ENCODE data around the gene FGFR2. TPM values are rescaled to one million over a fixed set of nuclear protein-coding genes. Genes with fewer than 3 reads are reported as not detected.

FGFR2 gene
- total RNA-seq, 2 experiments from 2014 or later: not detected

DNA sequence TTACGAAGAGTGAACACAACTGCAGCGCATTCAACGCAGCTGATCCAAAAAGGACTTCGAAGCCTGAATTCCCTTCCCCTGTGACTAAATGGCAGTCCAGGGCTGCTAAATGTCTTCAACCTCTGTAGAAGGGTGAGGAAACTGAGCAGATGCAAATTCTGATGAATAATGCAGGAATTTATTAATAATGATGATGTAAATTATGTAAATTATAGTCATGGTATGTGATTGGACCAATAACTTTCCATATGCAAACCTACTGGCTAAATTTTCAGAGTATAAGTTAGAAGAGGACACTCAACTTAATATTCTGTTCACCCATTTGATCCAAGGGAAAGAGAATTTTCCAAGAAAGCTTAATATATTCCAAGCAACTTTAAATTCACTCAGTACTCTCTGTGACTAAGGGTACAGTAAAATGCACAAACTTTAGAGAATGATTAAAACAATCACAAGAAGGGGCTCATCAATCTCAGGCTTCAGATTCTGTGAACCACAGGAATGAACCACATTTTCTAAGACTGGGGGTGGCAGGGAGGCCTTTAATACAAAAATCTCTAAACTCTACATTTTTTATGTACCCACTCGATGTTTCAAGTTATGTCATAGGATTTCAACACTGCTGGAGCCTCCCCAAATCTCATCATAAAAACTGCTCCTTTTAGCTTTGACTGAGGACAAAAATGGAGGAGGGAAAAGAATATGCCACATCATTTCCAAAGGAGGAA lies 3.5 kb downstream of the FGFR2 start:
- intact Hi-C loops (cut with DNase I, micrococcal nuclease): no loop called here
- ChIA-PET CTCF (interaction anchor here (0.6 kb wide), 1 partner anchor 60 kb away, joined by 3 read pairs; no protein-coding TSS in a partner anchor), POLR2A (no interaction called here)
- no peak overlapping the region for H3K4me3 Mint-ChIP-seq
- no peak overlapping the region for H3K27ac Mint-ChIP-seq
- no peaks in the 10 kb centered on the region for H3K9me3 Mint-ChIP-seq (ENCODE audit: low read depth)
- H3K4me1 Mint-ChIP-seq: peaks cover 7% of the 10 kb centered on the region
- H3K27me3 Mint-ChIP-seq: peaks cover 41% of the 10 kb centered on the region
- ATAC-seq (no peak), DNase-seq (no peak)
- H3K36me3 Mint-ChIP-seq (ENCODE audit: low read depth): no peaks in the 10 kb centered on the region

- H3K9me3 Mint-ChIP-seq (ENCODE audit: low read depth): no peaks in the 10 kb centered on the region
- H3K27ac Mint-ChIP-seq: no peak overlapping the region
- intact Hi-C loops (cut with DNase I, micrococcal nuclease): no loop called here
- H3K4me1 Mint-ChIP-seq: peaks cover 7% of the 10 kb centered on the region
- POLR2A ChIA-PET: no interaction called here
- DNase-seq: no peak
- no peaks in the 10 kb centered on the region for H3K36me3 Mint-ChIP-seq (ENCODE audit: low read depth)
- H3K4me3 Mint-ChIP-seq: no peak overlapping the region
- ATAC-seq: no peak
- CTCF ChIA-PET: interaction anchor here (0.6 kb wide), 1 partner anchor 61 kb away, joined by 3 read pairs; no protein-coding TSS in a partner anchor
- peaks cover 35% of the 10 kb centered on the region for H3K27me3 Mint-ChIP-seq
These were observed 4.2 kb downstream of the FGFR2 start for GRCh38 chr10:121594076-121594475.

- ChIA-PET POLR2A (no interaction called here), CTCF (interaction anchor here (1.2 kb wide), 1 partner anchor 15 kb away, joined by 5 read pairs; no protein-coding TSS in a partner anchor)
- Mint-ChIP-seq H3K27me3 (peaks cover 31% of the 10 kb centered on the region), H3K9me3 (ENCODE audit: low read depth) (no peaks in the 10 kb centered on the region), H3K27ac (no peak overlapping the region), H3K4me3 (no peak overlapping the region), H3K36me3 (ENCODE audit: low read depth) (no peaks in the 10 kb centered on the region), H3K4me1 (peaks cover 4% of the 10 kb centered on the region)
- ATAC-seq (no peak), DNase-seq (no peak)
- intact Hi-C loops (cut with DNase I, micrococcal nuclease): no loop called here
These were observed 4.8 kb downstream of the FGFR2 start for GRCh38 chr10:121593281-121594075.

DNA sequence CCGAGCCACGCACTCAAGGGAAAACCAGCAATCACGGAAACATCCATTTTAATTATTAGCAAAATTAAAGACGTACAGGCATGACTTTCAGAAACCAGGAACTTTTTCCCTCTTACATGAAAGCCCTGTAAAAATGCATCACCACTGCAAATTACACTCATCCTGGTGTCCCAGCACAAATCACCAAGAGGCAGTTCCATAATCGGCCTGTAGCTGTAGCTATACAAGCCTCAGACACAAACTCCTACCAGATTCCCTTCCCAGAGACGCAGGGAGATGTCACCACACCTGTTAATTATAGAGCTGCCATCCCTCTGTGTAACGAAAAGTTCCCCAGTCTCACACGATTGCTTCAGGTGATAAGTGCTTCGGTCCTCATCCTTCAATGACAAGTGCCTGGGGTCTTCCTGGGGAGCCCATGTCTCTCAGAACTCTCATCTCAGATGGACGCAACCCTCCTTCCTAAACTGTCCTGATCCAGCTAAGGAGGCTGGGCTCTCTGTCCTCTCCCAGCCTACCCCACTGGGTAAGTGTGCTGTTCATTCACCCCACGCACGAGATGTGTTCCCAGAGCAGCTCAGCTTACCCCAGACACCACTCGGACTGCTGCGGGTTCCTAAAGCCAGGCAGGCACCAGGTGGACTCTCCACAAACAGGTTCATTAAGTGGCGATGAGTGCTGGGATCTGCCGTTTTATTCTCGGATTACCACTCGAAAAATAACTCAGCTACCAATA lies 5.9 kb downstream of the FGFR2 start:
- CTCF ChIA-PET: interaction anchor here (1.2 kb wide), 1 partner anchor 16 kb away, joined by 5 read pairs; no protein-coding TSS in a partner anchor
- peaks cover 34% of the 10 kb centered on the region for H3K27me3 Mint-ChIP-seq
- peaks cover 4% of the 10 kb centered on the region for H3K4me1 Mint-ChIP-seq
- H3K36me3 Mint-ChIP-seq (ENCODE audit: low read depth): no peaks in the 10 kb centered on the region
- H3K9me3 Mint-ChIP-seq (ENCODE audit: low read depth): no peaks in the 10 kb centered on the region
- ATAC-seq (no peak), DNase-seq (no peak)
- POLR2A ChIA-PET: no interaction called here
- no peak overlapping the region for H3K4me3 Mint-ChIP-seq
- intact Hi-C loops (cut with DNase I, micrococcal nuclease): no loop called here
- H3K27ac Mint-ChIP-seq: no peak overlapping the region

GRCh38 chr10:121591186-121591585 lies 7.1 kb downstream of the FGFR2 start:
- no peaks in the 10 kb centered on the region for H3K4me1 Mint-ChIP-seq
- CTCF ChIA-PET: no interaction called here
- intact Hi-C loops (cut with DNase I, micrococcal nuclease): no loop called here

GRCh38 chr10:121590772-121591171 lies 7.5 kb downstream of the FGFR2 start:
- Mint-ChIP-seq H3K4me1 (no peaks in the 10 kb centered on the region), H3K27me3 (peaks cover 22% of the 10 kb centered on the region), H3K9me3 (ENCODE audit: low read depth) (no peaks in the 10 kb centered on the region), H3K27ac (no peak overlapping the region), H3K4me3 (no peak overlapping the region), H3K36me3 (ENCODE audit: low read depth) (no peaks in the 10 kb centered on the region)
- ChIA-PET CTCF (no interaction called here), POLR2A (no interaction called here)
- intact Hi-C loops (cut with DNase I, micrococcal nuclease): no loop called here
- no peak for ATAC-seq
- DNase-seq: no peak

More at GRCh38 chr10:121591186-121591585, 7.1 kb downstream of the FGFR2 start:
- H3K27ac Mint-ChIP-seq: no peak overlapping the region
- no peak for DNase-seq
- H3K4me3 Mint-ChIP-seq: no peak overlapping the region
- H3K36me3 Mint-ChIP-seq (ENCODE audit: low read depth): no peaks in the 10 kb centered on the region
- H3K9me3 Mint-ChIP-seq (ENCODE audit: low read depth): no peaks in the 10 kb centered on the region
- POLR2A ChIA-PET: no interaction called here
- ATAC-seq: no peak
- H3K27me3 Mint-ChIP-seq: peaks cover 26% of the 10 kb centered on the region

GRCh38 chr10:121589553-121589952 lies 8.7 kb downstream of the FGFR2 start:
- no peak overlapping the region for H3K27ac Mint-ChIP-seq
- CTCF ChIA-PET: no interaction called here
- H3K4me3 Mint-ChIP-seq: no peak overlapping the region
- intact Hi-C loops (cut with DNase I, micrococcal nuclease): no loop called here
- no peaks in the 10 kb centered on the region for H3K36me3 Mint-ChIP-seq (ENCODE audit: low read depth)
- POLR2A ChIA-PET: no interaction called here
- DNase-seq: no peak
- no peaks in the 10 kb centered on the region for H3K9me3 Mint-ChIP-seq (ENCODE audit: low read depth)
- peaks cover 17% of the 10 kb centered on the region for H3K27me3 Mint-ChIP-seq
- no peaks in the 10 kb centered on the region for H3K4me1 Mint-ChIP-seq
- ATAC-seq: no peak

- DNase-seq (no peak), ATAC-seq (no peak)
- CTCF ChIA-PET: no interaction called here
- POLR2A ChIA-PET: no interaction called here
- no peaks in the 10 kb centered on the region for H3K36me3 Mint-ChIP-seq (ENCODE audit: low read depth)
- peaks cover 4% of the 10 kb centered on the region for H3K9me3 Mint-ChIP-seq (ENCODE audit: low read depth)
- peaks cover 3% of the 10 kb centered on the region for H3K27me3 Mint-ChIP-seq
- no peaks in the 10 kb centered on the region for H3K4me1 Mint-ChIP-seq
- no peak overlapping the region for H3K4me3 Mint-ChIP-seq
- no peak overlapping the region for H3K27ac Mint-ChIP-seq
- intact Hi-C loops (cut with DNase I, micrococcal nuclease): no loop called here
These were observed 14.4 kb downstream of the FGFR2 start for GRCh38 chr10:121583857-121584256.

GRCh38 chr10:121583258-121583657 lies 15.0 kb downstream of the FGFR2 start:
- no peak overlapping the region for H3K4me3 Mint-ChIP-seq
- ATAC-seq: no peak
- no peaks in the 10 kb centered on the region for H3K36me3 Mint-ChIP-seq (ENCODE audit: low read depth)
- intact Hi-C loops (cut with DNase I, micrococcal nuclease): no loop called here
- no peak overlapping the region for H3K27ac Mint-ChIP-seq
- peaks cover 3% of the 10 kb centered on the region for H3K27me3 Mint-ChIP-seq
- CTCF ChIA-PET: no interaction called here
- H3K9me3 Mint-ChIP-seq (ENCODE audit: low read depth): peaks cover 4% of the 10 kb centered on the region
- DNase-seq: no peak
- POLR2A ChIA-PET: no interaction called here
- H3K4me1 Mint-ChIP-seq: no peaks in the 10 kb centered on the region

- no peaks in the 10 kb centered on the region for H3K4me1 Mint-ChIP-seq
- no peak for DNase-seq
- H3K27ac Mint-ChIP-seq: no peak overlapping the region
- intact Hi-C loops (cut with DNase I, micrococcal nuclease): no loop called here
- H3K9me3 Mint-ChIP-seq (ENCODE audit: low read depth): peaks cover 4% of the 10 kb centered on the region
- H3K36me3 Mint-ChIP-seq (ENCODE audit: low read depth): no peaks in the 10 kb centered on the region
- no peak for ATAC-seq
- no peak overlapping the region for H3K4me3 Mint-ChIP-seq
- H3K27me3 Mint-ChIP-seq: no peaks in the 10 kb centered on the region
- ChIA-PET CTCF (no interaction called here), POLR2A (no interaction called here)
These were observed 17.7 kb downstream of the FGFR2 start for GRCh38 chr10:121580276-121581116.

- Mint-ChIP-seq H3K4me3 (no peak overlapping the region), H3K9me3 (ENCODE audit: low read depth) (peaks cover 4% of the 10 kb centered on the region), H3K27ac (no peak overlapping the region), H3K27me3 (no peaks in the 10 kb centered on the region), H3K36me3 (ENCODE audit: low read depth) (no peaks in the 10 kb centered on the region), H3K4me1 (no peaks in the 10 kb centered on the region)
- DNase-seq: no peak
- ChIA-PET CTCF (no interaction called here), POLR2A (no interaction called here)
- ATAC-seq: no peak
- intact Hi-C loops (cut with DNase I, micrococcal nuclease): no loop called here
These were observed 18.6 kb downstream of the FGFR2 start for GRCh38 chr10:121579656-121580055.
